NB4 (cell line): ENCODE results near the gene ZNF496.

Source experiments
- DNase-seq: peaks from one replicate; pipeline ENCODE4 v3.0.0; 2010; ENCODE audit warnings: low read depth
- H3K4me3 ChIP-seq: one replicate; pipeline ENCODE4 v1.5.1; 2011; ENCODE audit warnings: mild to moderate bottlenecking, low read depth, low read length, moderate library complexity
- CTCF ChIP-seq: IDR thresholded peaks from one replicate; pipeline ENCODE4 v1.5.1; 2012; ENCODE audit warnings: low read depth, low read length
- MAX ChIP-seq: IDR thresholded peaks from 2 replicates; pipeline ENCODE4 v1.6.1; 2011; ENCODE audit warnings: low read depth, low read length
- MYC ChIP-seq: IDR thresholded peaks from 2 replicates; pipeline ENCODE4 v1.6.1; 2011; ENCODE audit warnings: low read depth, low read length
- POLR2A ChIP-seq: IDR thresholded peaks from 2 replicates; pipeline ENCODE4 v1.6.1; 2011; ENCODE audit warnings: mild to moderate bottlenecking; ENCODE audit not compliant: insufficient read length; ENCODE audit errors: extremely low read depth

ZNF496 gene

GRCh38 chr1:247287460-247287859 lies 44.2 kb downstream of the ZNF496 start:
- DNase-seq = no peak
- no peak overlapping the region for H3K4me3 ChIP-seq
- no peak for TF ChIP-seq MYC
- no peak for TF ChIP-seq POLR2A
- no peak for TF ChIP-seq MAX
- TF ChIP-seq CTCF = no peak

GRCh38 chr1:247286134-247286670 lies 45.5 kb downstream of the ZNF496 start:
- TF ChIP-seq MYC (no peak), CTCF (no peak), MAX (no peak), POLR2A (no peak)
- DNase-seq = no peak
- no peak overlapping the region for H3K4me3 ChIP-seq

GRCh38 chr1:247281001-247281574 lies 50.6 kb downstream of the ZNF496 start:
- DNase-seq = no peak
- no peak for TF ChIP-seq MAX
- no peak for TF ChIP-seq MYC
- TF ChIP-seq CTCF = no peak
- no peak for TF ChIP-seq POLR2A
- no peak overlapping the region for H3K4me3 ChIP-seq

GRCh38 chr1:247277191-247277590 lies 54.5 kb downstream of the ZNF496 start:
- no peak for DNase-seq
- no peak overlapping the region for H3K4me3 ChIP-seq
- TF ChIP-seq MAX (no peak), POLR2A (no peak), MYC (no peak), CTCF (no peak)

GRCh38 chr1:247274605-247275256 lies 56.9 kb downstream of the ZNF496 start:
- H3K4me3 ChIP-seq = no peak overlapping the region
- TF ChIP-seq MYC = no peak
- TF ChIP-seq CTCF = no peak
- TF ChIP-seq POLR2A = no peak
- no peak for TF ChIP-seq MAX
- DNase-seq = no peak
